Upper lobe of left lung (tissue), 4 donors: ENCODE data around the gene VPS13C.
"Not testable (repeated sequence)": the region's sequence is repeated elsewhere in the genome, so short reads cannot be mapped to it uniquely, and the experiment has no call there.

Experiments
- EP300 ChIP-seq, 4 donors: sonication (generic); formaldehyde crosslinking; IDR thresholded peaks; one replicate each; pipeline ENCODE4 v1.5.1; 2017; ENCODE audit warnings: antibody characterized with exemption in 4 of 4, control low read depth in 2 of 4
- POLR2A ChIP-seq, 4 donors: fragments of 450-650 bp; IDR thresholded peaks; one replicate each; pipeline ENCODE4 v1.5.1; 2016 to 2017; ENCODE audit warnings: antibody characterized with exemption in 4 of 4, mild to moderate bottlenecking in 2 of 4
- POLR2AphosphoS5 ChIP-seq, 2 donors: sonication (generic); formaldehyde crosslinking; IDR thresholded peaks; one replicate each; pipeline ENCODE4 v1.5.1; 2017; ENCODE audit warnings: antibody characterized with exemption in 2 of 2
- TF ChIP-seq, protein P1 (sequence below), 6 experiments: fragments of 450-650 bp in 4 of 6; fragments of 200-600 bp in 2 of 6; sonication (generic) in 2 of 6; IDR thresholded peaks; one replicate each; pipeline ENCODE4 v1.5.1; 2016 to 2019; ENCODE audit warnings: antibody characterized with exemption in 6 of 6

DNA sequence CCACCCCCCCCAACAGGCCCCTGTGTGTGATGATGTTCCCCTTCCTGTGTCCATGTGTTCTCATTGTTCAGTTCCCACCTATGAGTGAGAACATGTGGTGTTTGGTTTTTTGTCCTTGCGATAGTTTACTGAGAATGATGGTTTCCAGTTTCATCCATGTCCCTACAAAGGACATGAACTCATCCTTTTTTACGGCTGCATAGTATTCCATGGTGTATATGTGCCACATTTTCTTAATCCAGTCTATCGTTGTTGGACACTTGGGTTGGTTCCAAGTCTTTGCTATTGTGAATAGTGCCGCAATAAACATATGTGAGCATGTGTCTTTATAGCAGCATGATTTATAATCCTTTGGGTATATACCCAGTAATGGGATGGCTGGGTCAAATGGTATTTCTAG lies 12.0 kb downstream of the VPS13C start:
- TF ChIP-seq, protein P1, sequence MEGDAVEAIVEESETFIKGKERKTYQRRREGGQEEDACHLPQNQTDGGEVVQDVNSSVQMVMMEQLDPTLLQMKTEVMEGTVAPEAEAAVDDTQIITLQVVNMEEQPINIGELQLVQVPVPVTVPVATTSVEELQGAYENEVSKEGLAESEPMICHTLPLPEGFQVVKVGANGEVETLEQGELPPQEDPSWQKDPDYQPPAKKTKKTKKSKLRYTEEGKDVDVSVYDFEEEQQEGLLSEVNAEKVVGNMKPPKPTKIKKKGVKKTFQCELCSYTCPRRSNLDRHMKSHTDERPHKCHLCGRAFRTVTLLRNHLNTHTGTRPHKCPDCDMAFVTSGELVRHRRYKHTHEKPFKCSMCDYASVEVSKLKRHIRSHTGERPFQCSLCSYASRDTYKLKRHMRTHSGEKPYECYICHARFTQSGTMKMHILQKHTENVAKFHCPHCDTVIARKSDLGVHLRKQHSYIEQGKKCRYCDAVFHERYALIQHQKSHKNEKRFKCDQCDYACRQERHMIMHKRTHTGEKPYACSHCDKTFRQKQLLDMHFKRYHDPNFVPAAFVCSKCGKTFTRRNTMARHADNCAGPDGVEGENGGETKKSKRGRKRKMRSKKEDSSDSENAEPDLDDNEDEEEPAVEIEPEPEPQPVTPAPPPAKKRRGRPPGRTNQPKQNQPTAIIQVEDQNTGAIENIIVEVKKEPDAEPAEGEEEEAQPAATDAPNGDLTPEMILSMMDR (IDR thresholded peaks at IDR 0.05), result not testable (repeated sequence)
- not testable (repeated sequence) for TF ChIP-seq POLR2A, POLR2AphosphoS5, EP300 (IDR thresholded peaks at IDR 0.05)
